ENCODE results near the gene JAML.
"Not testable (repeated sequence)": the region's sequence is repeated elsewhere in the genome, so short reads cannot be mapped to it uniquely, and the experiment has no call there.

The JAML gene

DNA sequence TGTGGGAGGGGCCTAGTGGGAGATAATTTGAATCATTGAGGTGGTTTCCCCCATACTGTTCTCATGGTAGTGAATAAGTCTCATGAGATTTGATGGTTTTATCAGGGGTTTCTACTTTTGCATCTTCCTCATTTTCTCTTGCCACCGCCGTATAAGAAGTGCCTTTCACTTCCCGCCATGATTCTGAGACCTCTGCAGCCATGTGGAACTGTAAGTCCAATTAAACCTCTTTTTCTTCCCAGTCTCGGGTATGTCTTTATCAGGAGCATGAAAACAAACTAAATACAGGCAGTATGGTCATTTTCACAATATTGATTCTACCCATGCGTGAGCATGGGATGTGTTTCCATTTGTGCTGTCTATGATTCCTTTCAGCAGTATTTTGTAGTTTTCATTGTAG, 32.0 kb downstream of the JAML start:
- DNase-seq: not testable (repeated sequence)

DNA sequence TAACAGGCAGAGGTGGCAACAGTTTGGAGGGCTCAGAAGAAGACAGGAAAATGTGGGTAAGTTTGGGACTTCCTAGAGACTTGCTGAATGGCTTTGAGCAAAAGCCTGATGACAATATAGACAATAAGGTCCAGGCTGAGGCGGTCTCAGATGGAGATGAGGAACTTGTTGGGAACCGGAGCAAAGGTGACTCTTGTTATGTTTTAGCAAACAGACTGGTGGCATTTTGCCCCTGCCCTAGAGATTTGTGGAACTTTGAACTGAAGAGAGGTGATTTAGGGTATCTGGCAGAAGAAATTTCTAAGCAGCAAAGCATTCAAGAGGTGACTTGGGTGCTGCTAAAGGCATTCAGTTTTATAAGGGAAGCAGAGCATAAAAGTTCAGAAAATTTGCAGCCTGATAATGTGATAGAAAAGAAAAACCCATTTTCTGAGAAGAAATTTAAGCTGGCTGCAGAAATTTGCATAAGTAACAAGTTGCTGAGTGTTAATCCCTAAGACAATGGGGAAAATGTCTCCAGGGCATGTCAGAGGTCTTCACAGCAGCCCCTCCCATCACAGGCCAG, 33.8 kb downstream of the JAML start:
- not testable (repeated sequence) for DNase-seq

DNA sequence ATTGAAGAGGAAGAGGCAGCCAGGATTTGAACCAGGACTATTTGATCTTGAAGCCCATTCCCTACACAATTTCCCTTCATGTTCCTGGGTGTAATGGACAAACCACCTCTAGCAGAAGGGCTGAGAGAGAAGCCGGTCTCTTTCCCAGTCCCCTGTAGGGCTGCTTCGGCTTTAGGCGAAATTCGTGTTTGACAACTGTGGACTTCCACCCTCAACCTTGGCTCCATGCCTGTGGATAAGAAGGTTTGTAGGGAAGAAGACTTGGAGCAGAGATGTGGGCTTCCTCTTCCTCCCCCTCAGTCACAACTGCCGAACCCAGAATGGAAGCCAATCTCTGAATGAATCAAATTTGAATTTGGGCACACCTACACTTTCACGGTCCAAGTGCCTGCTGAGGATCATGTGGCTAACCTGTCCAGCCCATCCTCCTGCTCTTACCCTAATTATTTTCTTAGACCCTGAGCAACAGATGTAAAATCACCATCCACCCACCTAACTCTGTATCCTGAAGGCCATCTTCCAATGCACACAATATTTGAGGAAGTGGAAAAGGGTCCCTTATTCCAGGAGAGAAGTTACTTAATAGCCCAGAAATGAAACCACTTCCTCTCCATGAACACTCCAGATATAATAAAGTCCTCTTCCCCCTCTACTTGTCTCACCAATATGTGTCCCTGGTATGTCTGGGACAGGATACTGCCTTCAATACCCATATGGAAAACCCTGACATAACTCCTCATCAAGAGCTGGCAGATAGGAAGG, 38.3 kb downstream of the JAML start:
- DNase-seq: no peak

DNA sequence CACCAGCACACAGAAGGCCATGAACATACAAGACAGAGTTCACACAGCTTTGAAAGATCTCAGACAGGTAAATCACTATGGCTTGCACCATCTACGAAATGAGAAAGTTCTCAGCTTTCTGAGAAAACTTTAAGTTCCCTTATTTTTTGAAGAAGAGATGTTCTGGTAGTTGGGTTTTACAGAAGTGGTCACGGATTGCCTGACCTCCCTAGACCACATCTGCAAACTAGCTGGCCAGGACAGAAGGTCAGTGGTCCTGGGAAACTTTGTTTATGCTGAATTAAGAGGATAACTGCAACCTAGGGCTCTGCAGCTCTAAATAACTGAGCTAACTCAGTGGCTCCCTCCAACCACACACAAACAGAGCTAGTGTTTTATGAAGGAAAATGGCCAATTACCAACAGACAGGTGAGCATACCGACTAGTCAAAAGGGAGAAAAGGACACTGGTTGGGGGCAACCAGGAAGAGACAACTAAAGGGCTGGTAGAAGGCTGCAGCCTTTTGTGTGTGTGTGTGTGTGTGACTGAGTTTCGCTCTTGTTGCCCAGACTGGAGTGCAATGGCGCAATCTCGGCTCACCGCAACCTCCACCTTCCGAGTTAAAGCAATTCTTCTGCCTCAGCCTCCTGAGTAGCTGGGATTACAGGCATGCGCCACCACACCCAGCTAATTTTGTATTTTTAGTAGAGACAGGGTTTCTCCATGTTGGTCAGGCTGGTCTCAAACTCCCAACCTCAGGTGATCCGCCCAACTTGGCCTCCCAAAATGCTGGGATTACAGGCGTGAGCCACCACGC, 39.8 kb downstream of the JAML start:
- DNase-seq: no peak

DNA sequence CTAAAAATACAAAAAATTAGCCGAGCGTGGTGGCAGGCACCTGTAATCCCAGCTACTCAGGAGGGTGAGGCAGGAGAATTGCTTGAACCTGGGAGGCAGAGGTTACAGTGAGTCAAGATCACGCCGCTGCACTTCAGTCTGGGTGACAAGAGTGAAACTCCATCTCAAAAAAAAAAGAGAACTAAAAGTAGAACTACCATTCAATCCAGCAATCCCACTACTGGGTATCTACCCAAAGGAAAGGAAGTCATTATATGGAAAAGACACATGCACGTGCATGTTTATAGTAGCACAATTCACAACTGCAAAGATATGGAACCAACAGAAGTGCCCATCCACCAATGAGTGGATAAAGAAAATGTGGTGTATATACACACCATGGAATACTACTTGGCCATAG, 41.1 kb downstream of the JAML start:
- DNase-seq: not testable (repeated sequence)

DNA sequence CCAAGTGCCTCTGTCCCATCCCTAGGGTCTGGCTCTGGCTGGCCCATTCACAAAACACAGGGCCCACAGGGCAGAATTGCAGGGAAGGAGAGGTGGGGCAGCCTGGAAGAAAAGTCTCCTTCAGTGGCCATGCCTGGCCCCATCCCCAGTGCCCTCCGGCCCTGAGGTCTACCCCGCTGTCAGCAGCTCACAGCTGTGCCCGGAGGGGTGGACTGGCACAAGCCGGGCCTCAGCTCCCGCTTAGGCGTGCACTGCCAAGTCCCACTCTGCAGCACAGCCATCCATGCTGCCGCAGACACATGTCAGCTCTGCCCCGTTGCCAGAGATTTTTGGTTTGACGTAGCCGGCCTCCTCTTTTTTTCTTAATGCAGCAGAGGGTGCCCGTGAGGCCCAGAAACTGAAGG, 44.5 kb downstream of the JAML start:
- no peak for DNase-seq

DNA sequence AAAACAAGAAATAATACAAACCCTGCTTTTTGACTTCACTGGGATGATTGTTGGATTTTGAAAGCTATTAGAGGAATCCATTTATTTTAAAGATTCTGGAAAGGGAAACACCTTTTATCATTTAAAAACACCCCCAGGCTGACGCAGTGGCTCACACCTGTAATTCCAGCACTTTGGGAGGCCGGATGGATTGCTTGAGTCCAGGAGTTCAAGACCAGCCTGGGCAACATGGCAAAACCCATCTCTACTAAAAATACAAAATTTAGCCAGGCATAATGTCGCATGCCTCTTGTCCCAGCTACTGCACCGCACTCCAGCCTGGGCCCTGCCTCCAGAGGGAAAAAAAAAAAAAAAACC, 48.1 kb downstream of the JAML start:
- no peak for DNase-seq

DNA sequence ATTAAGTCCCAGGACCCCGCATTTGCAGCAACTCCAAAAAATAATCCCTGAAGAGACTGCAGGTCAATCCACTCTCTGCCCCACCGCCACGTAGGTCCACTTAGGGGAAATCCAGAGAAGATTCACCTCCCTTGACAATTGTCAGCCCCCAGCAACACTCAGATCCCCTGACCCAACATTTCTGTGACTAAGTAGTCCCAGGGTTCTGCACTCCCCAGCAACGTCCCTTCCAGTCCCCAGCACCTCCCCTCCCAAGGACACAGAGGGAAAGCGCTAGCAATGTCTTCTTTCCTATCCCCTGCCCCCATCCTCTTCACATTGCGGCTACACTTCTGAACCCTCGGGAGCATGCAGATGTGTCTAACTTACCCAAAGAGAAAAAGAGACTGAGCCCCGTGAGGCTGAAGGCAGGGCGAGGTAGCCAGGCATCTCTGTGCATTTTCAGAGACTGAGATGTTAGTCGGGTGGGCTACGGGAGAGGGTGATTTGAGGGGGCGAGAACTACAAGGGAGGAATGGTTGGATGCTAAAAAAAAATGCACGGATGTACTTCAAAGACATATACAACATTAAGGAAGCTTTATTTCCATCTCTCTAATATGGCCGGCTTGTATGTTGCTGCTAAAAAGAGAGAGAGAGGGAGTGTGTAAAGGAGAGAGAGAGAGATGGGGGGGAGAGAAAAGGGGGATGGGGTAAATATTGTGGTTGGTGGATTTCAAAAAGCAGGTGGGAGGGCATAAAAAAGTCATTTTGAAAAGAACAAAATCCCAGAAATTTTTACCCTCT, 48.6 kb downstream of the JAML start, which contains the start of gene SCN2B:
TSS of gene SCN2B (minus strand) at position 647 of the 785 bp plus-strand sequence. CDS start at position 439, 208 bp downstream.
- DNase-seq: no peak

DNA sequence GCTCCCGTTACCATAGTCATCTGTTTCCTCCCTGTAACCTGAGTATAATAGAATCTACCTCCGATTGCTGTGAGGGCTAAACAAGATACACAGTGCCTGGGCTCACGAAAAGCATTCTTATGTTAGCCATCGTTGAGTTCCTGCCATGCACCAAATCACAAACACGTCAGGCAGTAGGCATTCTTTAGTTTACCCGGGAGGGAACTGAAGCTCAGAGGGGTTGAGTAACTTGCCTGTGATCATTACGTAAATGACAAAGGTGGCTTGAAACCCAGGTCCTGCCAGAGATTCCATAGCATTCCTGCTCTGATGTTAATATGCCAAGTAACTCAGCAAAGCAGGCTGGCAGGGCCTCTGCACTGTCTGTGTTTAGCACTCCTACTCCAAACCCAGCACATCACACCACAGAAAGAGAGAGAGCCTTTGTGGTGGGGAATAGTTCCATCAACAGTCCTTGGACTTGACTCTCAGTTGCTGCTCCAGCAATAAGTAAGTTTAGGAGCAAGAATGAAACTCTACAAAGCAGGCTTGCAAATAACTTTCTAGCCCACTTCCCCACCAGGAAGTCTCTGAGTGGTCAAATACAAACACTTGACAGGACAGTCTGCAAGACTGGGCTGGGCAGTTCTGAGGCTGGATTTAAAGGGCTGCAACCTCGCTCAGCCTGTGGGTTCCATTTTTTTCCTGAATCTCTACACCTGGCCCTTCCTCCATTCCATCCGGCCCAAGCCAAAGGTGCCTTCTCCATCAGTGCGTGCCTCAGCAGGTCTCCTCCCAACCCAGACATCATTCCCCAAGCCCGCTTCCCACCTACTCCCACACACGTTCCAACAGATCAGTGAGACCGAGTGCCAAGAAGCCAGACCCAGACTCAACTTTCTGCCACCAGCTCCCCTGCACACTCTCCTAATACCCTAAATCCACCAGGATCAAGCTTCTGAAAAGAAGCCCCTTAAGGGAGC, 49.5 kb downstream of the JAML start:
- DNase-seq: no peak

DNA sequence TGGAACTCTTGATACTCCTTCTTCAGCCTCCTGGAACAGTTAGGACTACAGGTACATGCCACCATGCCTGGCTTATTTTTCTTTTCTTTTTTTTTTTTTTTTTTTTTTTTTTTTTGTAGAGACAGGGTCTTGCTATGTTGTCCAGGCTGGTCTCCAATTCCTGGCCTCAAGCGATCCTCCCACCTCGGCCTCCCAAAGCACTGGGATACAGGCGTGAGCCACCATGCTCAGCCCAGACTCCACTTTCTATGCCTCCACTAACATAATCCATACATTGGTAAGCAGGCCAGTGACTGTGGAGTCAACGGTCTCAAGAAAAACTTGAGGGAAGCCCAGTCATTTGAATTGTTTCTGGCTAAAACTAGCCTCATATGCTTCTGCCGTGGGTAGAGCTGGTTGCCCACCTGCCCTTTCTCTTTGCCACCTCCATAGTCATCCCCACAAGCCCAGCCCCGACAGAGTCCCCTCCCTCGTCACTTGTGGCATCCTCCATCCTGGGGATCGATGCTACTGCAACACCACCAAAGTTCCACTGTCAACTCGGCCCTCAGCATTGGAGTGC, 50.7 kb downstream of the JAML start:
- DNase-seq: no peak

DNA sequence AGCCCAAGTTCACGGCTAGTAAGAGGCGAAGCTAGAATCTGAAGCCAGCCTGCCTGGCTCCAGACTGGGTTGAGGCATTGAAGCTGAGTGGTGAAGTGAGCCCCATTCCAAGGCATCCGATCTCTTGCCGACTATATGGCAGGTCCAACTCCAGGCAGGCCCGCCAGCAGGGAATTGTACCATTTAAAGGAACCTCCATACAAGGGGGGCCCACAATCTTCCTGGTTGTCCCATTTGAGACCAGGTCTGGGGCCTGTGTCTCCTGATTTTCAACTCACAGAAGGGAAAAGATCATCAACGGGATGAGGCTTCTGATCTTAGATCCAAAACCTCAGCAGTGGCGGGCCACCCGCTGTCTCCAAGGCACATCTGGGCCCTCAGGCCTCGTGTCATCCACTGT, 52.5 kb downstream of the JAML start:
- no peak for DNase-seq

DNA sequence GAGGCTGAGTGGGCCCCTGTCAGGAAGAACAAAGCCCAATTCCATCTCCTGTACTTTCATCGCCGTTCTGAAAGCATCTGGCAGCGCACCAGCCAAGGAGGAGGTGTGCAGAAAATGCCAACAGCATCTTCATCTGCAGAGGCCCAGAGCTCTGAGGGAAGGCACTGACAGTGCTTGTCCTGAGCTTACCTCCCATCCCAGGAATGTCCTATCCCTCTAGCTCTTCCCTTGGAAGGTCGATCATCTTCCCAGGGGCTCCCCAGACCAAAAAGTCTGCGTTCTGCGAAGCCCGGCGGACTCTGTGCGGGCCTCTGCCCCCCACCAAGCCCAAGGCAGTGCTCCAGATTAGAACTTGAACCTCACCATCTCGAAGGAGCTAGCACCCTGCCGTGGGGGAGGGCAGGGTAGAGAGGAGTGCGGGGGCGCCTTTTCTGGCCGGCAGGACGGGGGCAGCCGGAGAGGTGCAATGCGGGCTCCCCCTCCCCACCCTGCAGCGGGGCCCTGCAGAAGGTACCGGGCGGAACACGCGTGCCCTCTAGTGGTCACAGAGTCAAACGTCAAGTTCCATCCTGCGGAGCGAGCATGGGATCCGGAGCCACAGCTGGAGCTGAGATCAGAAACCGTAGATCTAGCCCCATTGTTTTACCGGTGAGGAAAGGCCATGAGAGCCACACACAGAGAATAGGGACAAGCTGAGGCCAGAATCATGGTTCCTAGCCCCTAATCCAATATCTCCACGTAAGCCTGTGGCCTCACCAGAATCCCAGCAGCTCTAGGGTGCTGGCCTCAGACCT, 53.3 kb downstream of the JAML start:
- DNase-seq: no peak

DNA sequence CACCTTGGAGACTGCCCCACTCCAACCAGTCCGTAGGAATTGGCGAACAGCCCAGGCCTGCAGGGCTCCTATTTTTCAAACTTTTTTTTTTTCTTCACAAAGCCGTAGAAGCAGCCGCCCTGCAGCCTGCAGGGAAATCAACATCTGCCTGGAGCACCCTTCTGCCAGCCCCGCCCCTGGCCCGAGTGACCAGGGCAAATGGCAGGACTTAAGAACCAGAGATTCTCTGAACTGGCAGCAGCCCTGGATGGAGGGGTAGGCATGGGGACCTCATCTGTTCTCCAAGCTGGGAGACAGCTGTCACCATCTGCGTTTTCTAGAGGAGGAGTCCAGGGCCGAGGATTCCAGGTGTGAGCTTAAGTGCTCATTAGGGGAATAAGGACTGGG, 53.9 kb downstream of the JAML start:
- DNase-seq: no peak

DNA sequence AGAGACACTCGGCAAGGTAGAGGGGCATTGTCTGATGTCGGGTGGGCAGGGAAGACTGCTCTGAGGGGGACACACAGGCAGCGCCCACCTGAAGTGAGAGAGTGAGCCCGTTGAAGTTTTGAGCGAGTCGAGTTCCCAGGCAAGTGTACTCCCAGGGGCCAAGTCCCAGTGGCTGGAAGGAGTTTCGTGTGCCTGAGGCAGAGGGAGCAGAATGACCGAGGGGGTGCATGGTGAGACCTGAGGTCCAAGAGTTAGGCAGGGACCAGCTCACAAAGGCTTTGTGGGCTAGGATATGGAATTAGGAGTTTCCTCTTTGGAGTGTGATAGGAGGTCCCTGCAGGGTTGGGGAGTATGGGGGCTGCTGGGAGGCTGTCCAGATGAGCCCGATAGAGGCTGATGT, 54.6 kb downstream of the JAML start:
- DNase-seq: no peak

DNA sequence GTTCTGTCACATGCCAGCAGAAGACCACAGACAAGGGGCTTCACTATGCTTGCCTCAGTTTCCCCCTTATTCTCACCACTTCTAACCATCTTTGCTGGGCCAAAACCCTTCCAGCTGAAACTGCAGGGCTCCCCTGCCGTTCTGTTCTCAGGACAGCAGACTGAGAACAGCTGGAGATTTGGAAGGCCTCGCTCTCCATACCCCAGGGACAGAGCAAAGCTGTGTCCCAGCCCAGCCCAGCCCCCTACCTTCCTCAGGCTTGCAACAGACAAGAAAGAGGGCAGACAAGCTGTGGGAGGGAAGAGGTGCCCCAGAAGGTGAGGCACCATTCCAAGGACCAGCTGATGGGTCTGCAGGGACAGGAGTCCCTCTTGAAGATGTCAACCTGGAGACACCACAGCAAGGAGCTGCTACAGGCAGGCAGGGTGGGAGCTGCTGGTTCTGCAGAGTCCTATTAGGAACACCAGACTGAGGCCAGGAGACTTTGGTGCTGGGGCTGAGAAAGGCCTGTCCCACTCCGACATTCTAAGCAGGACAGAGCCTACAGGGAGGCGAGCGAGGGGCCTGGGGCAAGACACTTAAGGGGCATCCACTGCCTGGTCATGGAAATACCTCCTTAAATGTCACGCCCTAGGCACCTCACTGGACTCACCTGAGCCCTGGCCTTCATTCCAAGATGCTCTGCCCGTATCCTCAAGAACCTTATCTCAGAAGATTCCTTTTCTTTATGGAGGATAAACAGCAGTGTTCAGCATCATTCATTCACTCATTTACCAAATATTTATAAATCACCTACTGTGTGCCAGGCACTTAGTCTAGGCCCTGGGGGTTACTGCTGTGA, 55.3 kb downstream of the JAML start:
- no peak for DNase-seq

DNA sequence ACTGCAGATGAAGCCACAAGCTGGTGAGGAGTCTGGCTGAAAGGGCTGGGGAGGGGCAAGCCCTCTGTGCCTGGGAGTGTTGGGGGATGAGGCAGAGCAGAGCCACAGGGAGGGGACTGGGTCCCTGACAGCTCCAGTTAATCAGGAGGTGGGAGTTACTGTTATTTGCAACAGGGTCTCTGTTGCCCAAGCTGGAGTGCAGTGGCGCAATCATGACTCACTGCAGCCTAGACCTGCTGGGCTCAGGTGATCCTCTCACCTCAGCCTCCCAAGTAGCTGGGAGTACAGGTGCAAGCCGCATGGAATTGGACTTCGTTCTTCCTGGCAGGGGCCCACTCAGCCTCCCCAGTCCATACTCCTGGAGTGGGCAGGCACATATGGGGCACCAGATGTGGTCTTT, 56.1 kb downstream of the JAML start:
- no peak for DNase-seq

DNA sequence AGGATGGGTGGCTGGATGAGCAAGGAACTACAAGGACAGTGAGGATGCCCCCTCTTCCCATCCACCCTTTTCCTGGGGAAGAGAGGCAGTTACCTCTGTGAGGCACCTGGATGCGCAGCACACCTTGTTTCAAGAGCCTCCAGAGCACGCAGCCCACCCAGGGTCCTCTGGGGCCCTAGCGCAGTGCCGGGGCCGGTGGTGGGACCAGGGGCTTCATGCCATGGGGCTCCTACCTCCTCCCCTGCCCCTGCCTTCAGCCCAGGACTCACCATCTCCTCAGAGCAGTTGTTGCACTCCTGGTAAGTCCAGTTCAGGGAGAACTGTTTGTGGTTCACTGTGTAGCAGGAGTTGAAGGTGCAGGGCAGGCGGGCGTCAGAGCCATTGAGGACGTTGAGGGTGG, 56.5 kb downstream of the JAML start:
- no peak for DNase-seq

DNA sequence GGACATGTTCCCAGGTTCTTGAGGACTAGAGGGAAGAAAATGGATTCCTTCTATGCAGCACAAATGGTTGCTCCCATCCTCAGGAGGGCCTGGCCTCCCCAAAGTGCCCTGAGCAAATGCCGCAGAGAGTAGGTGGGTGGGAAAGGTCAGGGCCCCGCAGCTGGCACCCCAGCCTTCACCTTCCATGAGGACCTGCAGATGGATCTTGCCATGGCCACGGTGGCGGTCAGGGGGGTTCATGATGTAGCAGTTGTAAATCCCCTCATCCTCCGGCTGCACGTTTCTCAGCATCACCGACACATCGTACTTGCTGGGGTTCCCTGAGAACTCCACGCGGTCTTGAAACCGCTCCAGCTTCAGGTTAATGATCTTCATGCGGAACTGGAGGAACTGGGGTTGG, 56.9 kb downstream of the JAML start:
- DNase-seq: no peak

DNA sequence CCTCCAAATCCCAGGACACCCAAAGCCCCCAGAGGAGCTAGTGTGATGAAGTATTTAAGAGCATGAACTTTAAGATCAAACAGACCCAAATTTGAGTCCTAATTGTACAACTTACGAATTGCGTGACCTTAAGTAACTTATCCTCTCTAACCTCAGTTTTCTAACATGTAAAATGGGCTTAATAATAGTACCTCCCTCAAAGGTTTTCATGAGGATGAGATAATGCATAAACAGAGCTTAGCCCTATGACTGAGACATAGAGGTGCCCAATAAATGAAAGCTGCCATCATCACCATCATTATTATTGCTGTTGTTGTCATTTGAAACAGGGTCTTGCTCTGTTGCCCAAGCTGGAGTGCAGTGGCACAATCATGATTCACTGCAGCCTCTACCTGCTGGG, 57.6 kb downstream of the JAML start:
- DNase-seq: no peak

DNA sequence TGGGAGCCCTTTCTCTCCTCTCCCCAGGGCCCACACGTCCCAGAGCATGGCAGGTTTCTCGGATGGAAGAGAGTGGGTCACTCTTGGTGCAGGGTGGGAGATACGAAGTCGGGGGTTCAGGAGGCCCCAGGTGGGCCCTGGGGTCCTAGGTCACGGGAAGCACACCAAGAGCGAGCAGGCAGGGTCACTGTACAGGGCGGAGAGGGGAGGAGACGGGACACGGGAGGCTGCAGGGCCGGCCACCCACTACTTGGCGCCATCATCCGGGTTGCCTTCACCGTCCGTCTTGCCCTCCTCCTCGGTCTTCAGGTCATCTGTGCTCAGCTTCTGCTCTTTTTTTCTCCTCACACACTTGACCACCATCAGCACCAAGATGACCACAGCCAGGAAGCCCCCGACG, 58.2 kb downstream of the JAML start:
- no peak for DNase-seq
